ENCODE measurements around the gene RBP2.

Gene RBP2

GRCh38 chr3:139455855-139456254 is 20.5 kb downstream of the RBP2 start:
- TF ChIP-seq CEBPB (IDR thresholded peaks at IDR 0.05) (no peak), RAD21 (IDR thresholded peaks at IDR 0.05; ENCODE audit: low read depth) (peak; percentile 39)

- TF ChIP-seq USF1 (IDR thresholded peaks at IDR 0.05) = no peak
- TF ChIP-seq MAX (IDR thresholded peaks at IDR 0.05) = no peak
- TF ChIP-seq TEAD4 (IDR thresholded peaks at IDR 0.05) = no peak
- TF ChIP-seq RAD21 (IDR thresholded peaks at IDR 0.05; ENCODE audit: low read depth) = no peak
Measured at GRCh38 chr3:139455206-139455605, 21.1 kb downstream of the RBP2 start.

GRCh38 chr3:139454346-139454745 is 22.0 kb downstream of the RBP2 start:
- no peak for TF ChIP-seq TCF12 (IDR thresholded peaks at IDR 0.05; ENCODE audit: low read depth)
- no peak for TF ChIP-seq EP300 (IDR thresholded peaks at IDR 0.05; ENCODE audit: borderline replicate concordance)
- no peak for TF ChIP-seq EGR1 (IDR thresholded peaks at IDR 0.05)
- TF ChIP-seq CEBPB (IDR thresholded peaks at IDR 0.05) = no peak
- TF ChIP-seq TEAD4 (IDR thresholded peaks at IDR 0.05) = no peak
- TF ChIP-seq MAX (IDR thresholded peaks at IDR 0.05) = no peak
- TF ChIP-seq CREB1 (IDR thresholded peaks at IDR 0.05; ENCODE audit: low read depth) = no peak
- TF ChIP-seq REST (IDR thresholded peaks at IDR 0.05; ENCODE audit: low read depth) = no peak
- no peak for TF ChIP-seq USF1 (IDR thresholded peaks at IDR 0.05)

GRCh38 chr3:139450159-139450558 is 26.2 kb downstream of the RBP2 start:
- no peak for TF ChIP-seq USF1 (IDR thresholded peaks at IDR 0.05)
- TF ChIP-seq TCF12 (IDR thresholded peaks at IDR 0.05; ENCODE audit: low read depth) = no peak

- TF ChIP-seq CREB1 (IDR thresholded peaks at IDR 0.05; ENCODE audit: low read depth) = no peak
- TF ChIP-seq YY1 (IDR thresholded peaks at IDR 0.05; ENCODE audit: low read depth) = no peak
- TF ChIP-seq MAX (IDR thresholded peaks at IDR 0.05) = no peak
- no peak for TF ChIP-seq REST (IDR thresholded peaks at IDR 0.05; ENCODE audit: low read depth)
- no peak for TF ChIP-seq RAD21 (IDR thresholded peaks at IDR 0.05; ENCODE audit: low read depth)
- no peak for TF ChIP-seq TAF1 (IDR thresholded peaks at IDR 0.05; ENCODE audit: low read depth)
- no peak for TF ChIP-seq NFIC (IDR thresholded peaks at IDR 0.05)
Measured at GRCh38 chr3:139449566-139449965, 26.8 kb downstream of the RBP2 start.

GRCh38 chr3:139448104-139448503 is 28.2 kb downstream of the RBP2 start:
- TF ChIP-seq NFIC (IDR thresholded peaks at IDR 0.05) (no peak), REST (IDR thresholded peaks at IDR 0.05; ENCODE audit: low read depth) (no peak), FOXM1 (IDR thresholded peaks at IDR 0.05; ENCODE audit: borderline replicate concordance, low read depth) (no peak), YY1 (IDR thresholded peaks at IDR 0.05; ENCODE audit: low read depth) (no peak), CREB1 (IDR thresholded peaks at IDR 0.05; ENCODE audit: low read depth) (no peak), EP300 (IDR thresholded peaks at IDR 0.05; ENCODE audit: borderline replicate concordance) (no peak), EGR1 (IDR thresholded peaks at IDR 0.05) (no peak), TEAD4 (IDR thresholded peaks at IDR 0.05) (no peak), MAX (IDR thresholded peaks at IDR 0.05) (no peak), USF1 (IDR thresholded peaks at IDR 0.05) (no peak), TCF12 (IDR thresholded peaks at IDR 0.05; ENCODE audit: low read depth) (no peak), ZBTB7A (IDR thresholded peaks at IDR 0.05; ENCODE audit: low read depth) (no peak), RAD21 (IDR thresholded peaks at IDR 0.05; ENCODE audit: low read depth) (no peak), TAF1 (IDR thresholded peaks at IDR 0.05; ENCODE audit: low read depth) (no peak), CEBPB (IDR thresholded peaks at IDR 0.05) (no peak)

Data from Ishikawa (cell line).